DMS114 treated with DMSO at 0.1 percent for 48 hours (cell line): Measurements from ENCODE around the gene TIMM10.
"Not testable (repeated sequence)": the region's sequence is repeated elsewhere in the genome, so short reads cannot be mapped to it uniquely, and the experiment has no call there.

ENCODE experiments used
- DNase-seq: peaks from one replicate; lab custom pipeline; 2025; ENCODE audit not compliant: unreplicated experiment; lab: John Stamatoyannopoulos, UW

TIMM10 gene

GRCh38 chr11:57543593-57543992 lies 13.0 kb upstream of the TIMM10 start:
- DNase-seq, result no peak

GRCh38 chr11:57542582-57542981 lies 12.0 kb upstream of the TIMM10 start:
- DNase-seq, result no peak

DNA sequence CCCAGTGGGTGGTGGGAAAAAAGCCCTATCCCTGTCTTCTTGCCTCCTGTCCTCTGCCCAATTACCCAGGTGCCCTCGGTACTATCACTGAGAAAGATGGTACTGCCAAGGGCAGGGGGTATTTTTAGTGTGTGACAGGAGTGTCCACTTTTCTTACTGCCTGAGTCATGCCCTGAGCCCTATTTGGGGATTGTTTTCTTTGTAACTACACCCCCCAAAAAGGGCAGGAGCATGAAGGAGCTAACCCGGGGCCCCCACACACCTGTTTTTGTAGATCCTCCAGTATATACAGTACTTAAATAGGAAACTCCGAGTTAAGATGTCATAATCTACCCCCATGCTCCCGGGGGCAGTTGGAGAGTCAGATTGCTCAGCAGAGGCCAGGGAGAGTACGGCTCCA lies 10.6 kb upstream of the TIMM10 start:
- DNase-seq, result no peak

DNA sequence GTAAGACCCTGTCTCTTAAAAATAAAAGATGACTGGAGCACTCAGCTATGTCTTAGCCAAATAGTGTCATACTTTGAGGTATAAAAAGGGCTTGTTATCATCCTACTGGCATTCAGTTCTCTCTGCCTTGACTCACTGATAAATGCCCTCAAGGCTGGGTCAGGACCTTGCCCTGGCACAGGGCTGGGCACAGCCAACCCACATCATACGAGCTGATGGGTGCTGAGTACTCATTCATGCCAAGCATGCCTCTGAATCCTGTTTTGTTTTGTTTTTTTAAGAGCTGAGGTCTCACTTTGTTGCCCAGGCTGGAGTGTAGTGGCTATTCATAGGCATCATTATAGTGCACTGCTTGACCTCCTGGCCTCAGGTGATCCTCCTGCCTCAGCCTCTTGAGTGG lies 8.8 kb upstream of the TIMM10 start:
- DNase-seq, result no peak

DNA sequence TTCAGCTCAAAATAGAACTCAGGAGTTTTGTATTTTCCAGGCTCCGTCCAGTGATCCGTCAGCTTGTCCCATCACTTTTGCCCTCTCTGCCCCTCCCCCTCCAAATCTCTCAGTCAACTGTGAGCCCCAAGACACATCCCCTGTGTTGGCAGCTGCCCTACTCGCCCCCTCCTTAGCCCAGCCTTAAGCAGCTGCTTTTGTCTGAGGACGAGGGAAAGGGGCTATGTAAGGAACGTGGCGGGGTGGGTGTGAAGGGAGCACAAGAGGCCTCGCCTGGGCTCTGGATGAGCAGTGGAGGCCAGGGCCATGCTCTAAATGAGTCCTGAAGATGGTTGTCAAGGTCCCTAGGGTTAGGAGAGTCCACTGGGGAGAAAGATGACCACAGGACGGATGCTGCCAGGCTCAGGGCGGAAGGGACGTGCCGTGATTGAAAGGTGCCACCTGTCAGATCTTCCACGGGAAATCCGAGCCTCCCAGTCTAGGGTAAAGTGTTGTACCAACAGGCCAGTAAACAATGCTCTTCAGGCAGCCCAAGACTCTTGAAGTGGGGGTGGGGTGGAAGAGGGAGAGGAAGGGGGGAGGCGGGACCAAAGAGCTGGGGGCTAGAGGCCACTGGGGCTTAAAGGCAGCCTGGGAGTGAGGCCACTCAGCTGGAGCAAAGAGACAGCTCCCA lies 6.5 kb upstream of the TIMM10 start, which contains the start of gene SMTNL1:
Gene SMTNL1, plus strand, starts transcription at position 649 of the 673 bp plus-strand sequence. CDS start 5,048 bp downstream, outside the sequence.
- DNase-seq, result no peak

DNA sequence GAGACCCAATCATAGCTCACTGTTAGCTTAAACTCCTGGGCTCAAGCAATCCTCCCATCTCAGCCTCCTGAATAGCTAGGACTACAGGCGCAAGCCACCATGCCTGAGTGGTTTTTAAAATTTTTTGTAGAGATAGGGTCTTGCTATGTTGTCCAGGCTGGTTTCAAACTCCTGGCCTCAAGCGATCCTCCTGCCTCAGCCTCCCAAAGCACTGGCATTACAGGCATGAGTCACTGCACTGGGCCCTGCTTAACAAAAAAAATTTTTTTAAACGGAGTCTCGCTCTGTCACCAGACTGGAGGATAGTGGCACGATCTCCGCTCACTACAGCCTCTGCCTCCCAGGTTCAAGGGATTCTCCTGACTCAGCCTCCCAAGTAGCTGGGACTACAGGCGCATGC lies 3.9 kb upstream of the TIMM10 start:
- DNase-seq, result not testable (repeated sequence)

DNA sequence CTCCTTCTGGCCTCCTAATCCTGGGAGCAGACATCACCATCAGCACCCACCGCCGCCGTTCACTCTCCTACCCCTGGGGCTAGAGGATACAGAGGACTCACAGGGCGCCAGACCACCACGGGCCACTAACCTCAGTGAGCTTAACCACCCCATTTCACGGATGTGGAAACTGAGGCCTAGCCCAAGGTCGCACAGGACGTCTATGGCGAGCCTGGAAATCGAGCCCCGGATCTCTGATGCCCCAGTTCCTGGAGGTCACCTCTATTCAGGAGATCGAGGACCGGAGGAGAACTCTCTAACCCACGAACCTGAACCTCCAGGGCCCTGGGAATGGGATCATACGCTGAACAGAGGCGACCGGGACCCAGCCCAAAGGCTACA lies 349 bp downstream of the TIMM10 start:
- no peak for DNase-seq

- DNase-seq, result no peak
These were observed 1.5 kb downstream of the TIMM10 start for GRCh38 chr11:57529012-57529411.

- peak; percentile 43 for DNase-seq
These were observed 3.4 kb downstream of the TIMM10 start for GRCh38 chr11:57527056-57527631.

- DNase-seq, result no peak
These were observed 7.1 kb downstream of the TIMM10 start for GRCh38 chr11:57523419-57523818.

- DNase-seq, result no peak
These were observed 9.4 kb downstream of the TIMM10 start for GRCh38 chr11:57521116-57521515.

- no peak for DNase-seq
These were observed 14.5 kb downstream of the TIMM10 start for GRCh38 chr11:57516061-57516443.

DNA sequence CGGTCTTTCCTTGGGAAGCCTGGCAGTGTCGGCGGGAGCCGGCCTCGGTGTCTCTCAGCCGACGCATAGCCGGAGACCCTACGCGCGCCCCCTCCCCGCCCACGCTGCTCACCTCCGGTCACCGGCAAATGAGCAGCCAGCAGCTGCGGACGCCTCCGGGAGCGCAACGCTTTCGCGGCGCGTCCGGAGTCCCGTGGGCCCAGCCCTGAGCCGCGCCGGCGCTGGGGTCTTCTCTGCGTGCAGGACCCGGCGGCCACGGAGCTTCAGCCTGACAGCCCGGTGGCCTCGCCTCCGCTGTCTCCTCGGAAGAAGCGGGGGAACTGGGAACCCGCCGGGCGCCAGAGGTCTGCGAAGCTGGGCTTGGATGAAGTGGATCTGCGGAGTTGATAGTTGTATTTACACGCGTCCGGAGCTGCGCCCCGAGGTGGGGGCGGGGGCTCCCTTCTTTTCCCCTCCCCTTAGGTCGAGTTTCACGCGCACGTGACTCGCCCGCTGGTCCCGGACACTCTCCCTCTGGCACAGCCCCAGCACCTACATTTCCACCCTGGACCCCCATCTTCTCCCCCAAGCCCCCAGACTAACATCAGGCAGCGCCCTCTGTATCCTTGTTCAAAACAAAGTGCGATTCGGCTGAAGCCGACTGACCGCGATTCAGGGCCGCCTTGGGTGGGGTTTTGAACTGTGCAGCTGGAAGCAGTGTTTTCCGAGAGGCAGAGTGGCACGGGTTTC lies 15.1 kb downstream of the TIMM10 start, which contains the start of gene SLC43A1:
Gene SLC43A1, minus strand, starts transcription at position 371 of the 729 bp plus-strand sequence. CDS start 1,591 bp downstream, outside the sequence.
- no peak for DNase-seq

- no peak for DNase-seq
These were observed 15.8 kb downstream of the TIMM10 start for GRCh38 chr11:57514538-57515331.

- no peak for DNase-seq
These were observed 16.5 kb downstream of the TIMM10 start for GRCh38 chr11:57513911-57514537.

DNA sequence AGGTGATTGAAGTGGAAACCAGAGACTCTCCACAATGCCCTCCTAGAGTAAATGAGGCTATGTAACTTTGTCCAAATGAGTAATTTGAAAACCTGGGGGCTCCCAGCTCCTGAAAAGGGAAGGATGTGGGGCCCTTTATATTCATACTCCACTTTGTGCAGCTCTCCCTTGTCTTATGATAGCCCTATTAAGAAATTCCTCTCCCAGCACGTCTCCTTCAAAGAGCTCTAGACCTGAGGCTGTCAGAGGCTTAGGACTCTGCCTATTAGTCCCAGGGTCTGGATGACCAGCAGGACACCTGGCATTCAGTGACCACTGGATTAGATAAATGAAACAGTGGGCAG lies 17.1 kb downstream of the TIMM10 start:
- no peak for DNase-seq

DNA sequence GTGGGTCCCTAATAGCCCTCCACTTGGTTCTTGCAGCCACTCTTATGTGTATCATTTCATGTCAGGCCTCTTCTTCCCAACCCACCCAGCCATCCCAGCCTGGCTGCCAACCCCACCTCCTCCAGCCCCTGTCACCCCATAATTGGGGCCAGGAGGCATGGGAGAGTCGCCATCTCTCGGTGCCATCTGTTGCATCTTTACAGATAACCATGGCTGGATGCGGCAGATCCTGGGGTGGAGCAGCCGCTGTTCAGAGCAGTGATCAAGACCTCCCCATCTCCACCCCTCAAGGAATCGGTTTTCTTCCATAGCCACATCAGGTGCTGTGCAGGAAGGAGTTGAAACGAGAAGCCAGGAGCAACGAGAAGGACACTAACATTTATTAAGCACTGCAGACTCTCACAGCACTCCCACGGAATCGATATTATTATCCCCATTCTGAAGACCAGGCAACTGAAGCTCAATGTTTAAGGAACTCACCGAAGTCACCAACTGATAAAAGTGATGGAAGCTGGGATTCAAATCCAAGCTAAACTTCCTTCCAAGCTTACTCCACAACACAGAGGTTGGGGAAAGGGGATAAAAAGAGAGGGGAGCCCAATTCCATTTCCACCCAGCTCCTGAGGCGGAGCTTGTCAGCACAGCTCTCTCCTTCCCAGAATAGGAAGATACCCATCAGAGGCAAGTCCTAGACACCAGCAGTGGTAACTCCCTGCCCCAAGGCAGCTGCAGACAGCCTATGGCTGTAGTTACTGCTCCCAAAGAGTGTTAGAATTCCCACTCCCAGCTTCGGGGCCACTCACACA lies 17.7 kb downstream of the TIMM10 start:
- no peak for DNase-seq

GRCh38 chr11:57511741-57512430 lies 18.7 kb downstream of the TIMM10 start:
- DNase-seq, result no peak

GRCh38 chr11:57508341-57509170 lies 22.0 kb downstream of the TIMM10 start:
- DNase-seq, result no peak
